GF-D8 (cell line): ENCODE data around the gene PRSS8.
"Not testable (repeated sequence)": the region's sequence is repeated elsewhere in the genome, so short reads cannot be mapped to it uniquely, and the experiment has no call there.

Source experiments
- DNase-seq: peaks from one replicate; lab custom pipeline; 2025; lab: John Stamatoyannopoulos, UW

PRSS8 gene

GRCh38 chr16:31135535-31136286 lies at the start of gene PRSS8:
Gene PRSS8, minus strand, starts transcription at chr16:31135727. Its CDS starts 229 bp downstream, at chr16:31135498.
- DNase-seq = no peak

- no peak for DNase-seq
Observed at GRCh38 chr16:31184888-31185287, 49.4 kb upstream of the PRSS8 start.

GRCh38 chr16:31183432-31184428 lies 48.2 kb upstream of the PRSS8 start:
- no peak for DNase-seq

- no peak for DNase-seq
Observed at GRCh38 chr16:31182391-31182790, 46.9 kb upstream of the PRSS8 start.

GRCh38 chr16:31181102-31181830 lies 45.7 kb upstream of the PRSS8 start:
- no peak for DNase-seq

- peak; percentile 68 for DNase-seq
Observed at GRCh38 chr16:31179747-31180459, 44.4 kb upstream of the PRSS8 start, which contains the start of gene FUS. Gene FUS, plus strand, starts transcription at chr16:31180139. Its CDS starts 76 bp downstream, at chr16:31180215.

- no peak for DNase-seq
Observed at GRCh38 chr16:31179219-31179746, 43.8 kb upstream of the PRSS8 start.

GRCh38 chr16:31177136-31177535 lies 41.6 kb upstream of the PRSS8 start:
- DNase-seq = peak; percentile 31

GRCh38 chr16:31170048-31170447 lies 34.5 kb upstream of the PRSS8 start:
- not testable (repeated sequence) for DNase-seq

- no peak for DNase-seq
Observed at GRCh38 chr16:31168848-31169247, 33.3 kb upstream of the PRSS8 start.

- DNase-seq = no peak
Observed at GRCh38 chr16:31167315-31167714, 31.8 kb upstream of the PRSS8 start.

- peak; percentile 63 for DNase-seq
Observed at GRCh38 chr16:31157136-31157535, 21.6 kb upstream of the PRSS8 start.

- not testable (repeated sequence) for DNase-seq
Observed at GRCh38 chr16:31150976-31151375, 15.4 kb upstream of the PRSS8 start.

- DNase-seq = no peak
Observed at GRCh38 chr16:31149894-31150890, 14.7 kb upstream of the PRSS8 start, which contains the start of gene PRSS36. Gene PRSS36, minus strand, starts transcription at chr16:31150066. Its CDS starts 31 bp downstream, at chr16:31150035.

- no peak for DNase-seq
Observed at GRCh38 chr16:31149332-31149731, 13.8 kb upstream of the PRSS8 start.

- no peak for DNase-seq
Observed at GRCh38 chr16:31148896-31149295, 13.4 kb upstream of the PRSS8 start.

GRCh38 chr16:31148281-31148728 lies 12.8 kb upstream of the PRSS8 start:
- no peak for DNase-seq

- DNase-seq = no peak
Observed at GRCh38 chr16:31147574-31147973, 12.0 kb upstream of the PRSS8 start.

- no peak for DNase-seq
Observed at GRCh38 chr16:31145398-31145990, 10.0 kb upstream of the PRSS8 start.
